ENCODE results near the gene DEFB124.

- TF ChIP-seq CTCF (conservative IDR thresholded peaks at IDR 0.05; ENCODE audit: low read depth, low read length) (no peak), EZH2phosphoT487 (IDR thresholded peaks at IDR 0.05; ENCODE audit: borderline replicate concordance, low read length) (no peak)
Measured at GRCh38 chr20:31488115-31488514, 13.2 kb upstream of the DEFB124 start.

Measured in PC-3 (cell line).